Activated CD4-positive, alpha-beta memory T cell treated with anti-CD3 and anti-CD28 coated beads for 36 hours (primary cell): ENCODE results near the gene SLC26A9. TPM values are rescaled to one million over a fixed set of nuclear protein-coding genes. Genes with fewer than 3 reads are reported as not detected.

ENCODE experiments used
- CTCF ChIA-PET: fragments of 350-600 bp; sonication (Branson Sonifier 250); formaldehyde crosslinking; loops from one replicate; lab custom pipeline; 2021; ENCODE audit warnings: antibody characterized with exemption, inconsistent platforms; lab: Charles Lee
- POLR2A ChIA-PET: fragments of 350-600 bp; sonication (Branson Sonifier 250); formaldehyde crosslinking; loops from one replicate; lab custom pipeline; 2021; ENCODE audit warnings: antibody characterized with exemption; lab: Charles Lee
- DNase-seq: peaks from one replicate; pipeline ENCODE4 v3.0.0-alpha.2; 2020
- H3K27ac Mint-ChIP-seq: one replicate; pipeline ENCODE4 v1.8.0; 2021; ENCODE audit warnings: mixed read lengths
- H3K27me3 Mint-ChIP-seq: one replicate; pipeline ENCODE4 v1.8.0; 2021; ENCODE audit warnings: mixed read lengths
- H3K36me3 Mint-ChIP-seq: one replicate; pipeline ENCODE4 v1.8.0; 2021; ENCODE audit warnings: mixed read lengths
- H3K4me1 Mint-ChIP-seq: one replicate; pipeline ENCODE4 v1.8.0; 2021; ENCODE audit warnings: low read depth, mixed read lengths
- H3K4me3 Mint-ChIP-seq: one replicate; pipeline ENCODE4 v1.8.0; 2021; ENCODE audit warnings: mild to moderate bottlenecking, mixed read lengths
- H3K9me3 Mint-ChIP-seq: one replicate; pipeline ENCODE4 v1.8.0; 2021; ENCODE audit warnings: mixed read lengths
- intact Hi-C: fragments of 100-400 bp; cut with micrococcal nuclease; formaldehyde crosslinking; loops from one replicate; pipeline ENCODE4 v1.15.1; 2023
- total RNA-seq, 2 experiments: library from RNA; stranded (reverse); gene quantifications; one replicate each; pipeline ENCODE4 v1.2.3, GENCODE V29; 2021

Gene SLC26A9
- total RNA-seq, 2 experiments from 2014 or later = not detected

DNA sequence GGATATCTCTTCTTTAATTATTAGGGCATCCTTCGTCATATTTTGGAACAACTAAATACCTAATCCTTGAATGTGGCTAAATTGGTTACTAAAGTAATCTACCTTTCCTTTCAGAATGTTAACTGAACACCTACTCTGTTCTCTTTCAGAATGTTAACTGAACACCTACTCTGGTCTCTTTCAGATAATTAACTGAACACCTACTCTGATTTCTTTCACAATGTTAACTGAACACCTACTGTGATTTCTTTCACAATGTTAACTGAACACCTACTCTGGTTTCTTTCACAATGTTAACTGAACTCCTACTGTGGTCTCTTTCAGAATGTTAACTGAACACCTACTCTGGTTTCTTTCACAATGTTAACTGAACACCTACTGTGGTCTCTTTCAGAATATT, 38.0 kb upstream of the SLC26A9 start:
- no peaks in the 10 kb centered on the region for H3K4me1 Mint-ChIP-seq
- peaks cover 6% of the 10 kb centered on the region for H3K9me3 Mint-ChIP-seq
- DNase-seq = no peak
- H3K4me3 Mint-ChIP-seq = no peak overlapping the region
- ChIA-PET CTCF (interaction anchor here (5.7 to 7.6 kb wide), 3 partner anchors 62 to 190 kb away, joined by 97 to 248 read pairs (median 230); no protein-coding TSS in a partner anchor), POLR2A (no interaction called here)
- H3K36me3 Mint-ChIP-seq = no peaks in the 10 kb centered on the region
- H3K27ac Mint-ChIP-seq = no peak overlapping the region
- intact Hi-C loops = no loop called here
- H3K27me3 Mint-ChIP-seq = peaks cover 2% of the 10 kb centered on the region

DNA sequence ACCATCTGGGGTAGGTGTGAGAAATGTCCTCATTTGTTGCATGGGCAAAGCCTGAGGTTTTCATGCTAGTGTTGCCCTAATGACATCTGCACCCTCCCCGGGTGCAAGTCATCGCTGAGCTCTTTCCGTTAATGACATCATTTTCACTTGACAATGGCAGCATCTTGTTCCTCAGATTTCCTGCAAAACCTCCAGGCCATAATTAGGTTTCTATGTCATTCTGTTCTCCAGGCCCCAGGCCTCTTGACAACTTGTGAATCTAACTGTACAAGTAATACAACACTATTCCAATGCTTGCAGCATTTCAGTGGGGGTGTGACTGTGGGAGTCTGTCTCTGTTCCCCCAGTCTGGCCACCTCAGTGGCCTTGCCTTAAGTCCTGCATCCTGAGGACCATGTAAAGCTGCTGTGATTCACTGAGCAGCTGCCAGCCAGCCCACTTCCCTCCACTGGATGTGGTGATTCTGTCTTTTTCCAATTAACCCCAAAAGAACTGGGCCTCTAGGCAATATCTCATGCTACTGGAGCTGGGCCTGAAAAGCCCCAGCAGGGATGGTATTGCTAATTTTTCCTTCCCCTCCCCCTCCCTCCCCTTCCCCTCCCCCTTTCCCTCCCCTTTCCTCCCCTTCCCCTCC, 37.1 kb upstream of the SLC26A9 start:
- intact Hi-C loops = no loop called here
- peaks cover 2% of the 10 kb centered on the region for H3K27me3 Mint-ChIP-seq
- H3K9me3 Mint-ChIP-seq = peaks cover 6% of the 10 kb centered on the region
- POLR2A ChIA-PET = no interaction called here
- CTCF ChIA-PET = interaction anchor here (1.0 to 6.3 kb wide), 4 partner anchors 11 to 321 kb away, joined by 3 to 248 read pairs (median 177); no protein-coding TSS in a partner anchor
- no peaks in the 10 kb centered on the region for H3K4me1 Mint-ChIP-seq
- H3K36me3 Mint-ChIP-seq = no peaks in the 10 kb centered on the region
- no peak for DNase-seq
- no peak overlapping the region for H3K4me3 Mint-ChIP-seq
- H3K27ac Mint-ChIP-seq = no peak overlapping the region

DNA sequence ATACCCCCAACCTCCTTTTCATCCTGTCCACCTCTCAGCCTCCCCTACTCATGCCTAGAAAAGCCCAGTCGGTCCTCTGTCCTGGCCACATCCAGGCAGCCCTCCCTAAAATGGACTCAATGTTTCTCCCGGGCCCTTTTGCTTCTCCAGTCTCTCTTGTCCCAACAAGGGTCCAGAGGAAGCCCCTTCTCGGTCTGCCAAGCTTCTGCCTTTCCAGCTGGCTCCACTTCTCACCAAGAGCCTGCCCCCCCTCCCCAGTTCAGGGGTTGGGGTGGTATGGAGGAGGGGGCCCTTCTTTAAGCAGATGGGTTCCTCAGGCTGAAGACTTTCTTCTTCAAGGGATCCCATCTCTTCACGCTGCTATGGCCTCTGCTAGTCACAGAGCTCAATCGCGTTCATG, 36.0 kb upstream of the SLC26A9 start:
- POLR2A ChIA-PET = no interaction called here
- CTCF ChIA-PET = interaction anchor here (0.6 to 6.3 kb wide), 8 partner anchors 12 to 320 kb away, joined by 3 to 248 read pairs (median 34); no protein-coding TSS in a partner anchor
- peaks cover 6% of the 10 kb centered on the region for H3K9me3 Mint-ChIP-seq
- intact Hi-C loops = no loop called here
- H3K4me1 Mint-ChIP-seq = no peaks in the 10 kb centered on the region
- H3K27ac Mint-ChIP-seq = no peak overlapping the region
- H3K27me3 Mint-ChIP-seq = peaks cover 2% of the 10 kb centered on the region
- H3K4me3 Mint-ChIP-seq = no peak overlapping the region
- H3K36me3 Mint-ChIP-seq = no peaks in the 10 kb centered on the region
- no peak for DNase-seq

DNA sequence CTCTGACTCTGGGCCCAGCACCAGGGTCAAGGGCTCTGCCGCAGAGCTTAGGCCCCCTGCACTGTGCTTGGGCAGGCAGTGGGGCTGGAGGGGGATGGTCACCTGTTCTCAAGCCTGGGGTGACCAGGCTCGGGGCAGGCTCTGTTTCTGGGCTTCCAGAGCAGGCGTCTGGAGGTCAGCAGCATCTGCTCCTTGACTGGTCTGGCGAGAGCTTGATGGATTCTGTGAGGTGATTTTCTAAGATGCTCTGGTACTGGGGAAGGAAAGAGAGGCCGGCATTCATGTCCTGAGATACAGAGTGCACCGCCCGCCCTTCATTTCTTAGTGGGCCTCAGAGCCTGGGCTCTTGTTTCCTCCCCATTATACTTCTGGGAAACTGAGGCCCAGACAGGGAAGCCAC, 35.4 kb upstream of the SLC26A9 start:
- no peak for DNase-seq
- Mint-ChIP-seq H3K4me1 (no peaks in the 10 kb centered on the region), H3K36me3 (no peaks in the 10 kb centered on the region), H3K27me3 (peaks cover 2% of the 10 kb centered on the region), H3K9me3 (peaks cover 6% of the 10 kb centered on the region), H3K27ac (no peak overlapping the region), H3K4me3 (no peak overlapping the region)
- intact Hi-C loops = no loop called here
- ChIA-PET CTCF (interaction anchor here (1.3 to 6.3 kb wide), 12 partner anchors 8 to 319 kb away, joined by 3 to 248 read pairs (median 34); no protein-coding TSS in a partner anchor), POLR2A (no interaction called here)

DNA sequence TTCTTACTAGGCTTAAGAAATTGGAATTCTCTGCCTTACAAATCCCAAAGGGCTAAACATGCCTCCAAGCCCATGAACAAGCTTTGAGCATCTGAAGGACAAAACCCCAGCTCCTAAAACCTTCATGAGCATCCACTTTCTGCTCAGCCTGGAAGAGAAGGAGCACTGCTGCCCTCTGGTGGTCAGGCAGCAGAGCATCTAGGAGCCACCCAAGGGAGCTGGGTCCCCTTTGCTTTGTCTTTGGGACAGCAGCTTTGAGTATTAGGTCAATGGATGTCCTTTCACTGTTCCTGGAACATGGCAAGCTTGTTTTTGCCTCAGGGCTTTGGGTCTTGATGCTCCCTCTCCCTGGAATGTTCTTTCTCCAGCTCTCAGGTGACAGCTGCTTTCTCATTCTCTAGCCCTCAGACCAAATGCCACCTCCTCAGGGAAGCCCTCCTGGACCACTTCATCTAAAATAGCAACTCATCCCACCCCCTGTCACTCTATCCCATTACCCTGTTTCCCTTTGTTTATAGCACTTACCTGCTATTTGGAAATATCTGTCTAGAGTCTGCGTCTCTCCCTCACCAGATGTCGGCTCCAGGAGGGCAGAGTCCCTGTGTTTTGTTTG, 34.3 kb upstream of the SLC26A9 start:
- no peaks in the 10 kb centered on the region for H3K4me1 Mint-ChIP-seq
- peaks cover 6% of the 10 kb centered on the region for H3K9me3 Mint-ChIP-seq
- peak; percentile 82 for DNase-seq
- H3K27me3 Mint-ChIP-seq = peaks cover 2% of the 10 kb centered on the region
- H3K4me3 Mint-ChIP-seq = no peak overlapping the region
- intact Hi-C loops = loop anchor here (1.0 kb wide), 3 partner anchors 58 to 318 kb away; no protein-coding TSS in a partner anchor
- no peak overlapping the region for H3K27ac Mint-ChIP-seq
- no peaks in the 10 kb centered on the region for H3K36me3 Mint-ChIP-seq
- ChIA-PET CTCF (interaction anchor here (0.5 to 6.3 kb wide), 86 partner anchors 9 to 563 kb away, joined by 3 to 248 read pairs (median 5); partner anchors contain the start of genes ELK4, PM20D1, RAB29 and SLC26A9), POLR2A (interaction anchor here (0.8 to 1.9 kb wide), 2 partner anchors 60 to 186 kb away, joined by 3 to 9 read pairs; no protein-coding TSS in a partner anchor)

DNA sequence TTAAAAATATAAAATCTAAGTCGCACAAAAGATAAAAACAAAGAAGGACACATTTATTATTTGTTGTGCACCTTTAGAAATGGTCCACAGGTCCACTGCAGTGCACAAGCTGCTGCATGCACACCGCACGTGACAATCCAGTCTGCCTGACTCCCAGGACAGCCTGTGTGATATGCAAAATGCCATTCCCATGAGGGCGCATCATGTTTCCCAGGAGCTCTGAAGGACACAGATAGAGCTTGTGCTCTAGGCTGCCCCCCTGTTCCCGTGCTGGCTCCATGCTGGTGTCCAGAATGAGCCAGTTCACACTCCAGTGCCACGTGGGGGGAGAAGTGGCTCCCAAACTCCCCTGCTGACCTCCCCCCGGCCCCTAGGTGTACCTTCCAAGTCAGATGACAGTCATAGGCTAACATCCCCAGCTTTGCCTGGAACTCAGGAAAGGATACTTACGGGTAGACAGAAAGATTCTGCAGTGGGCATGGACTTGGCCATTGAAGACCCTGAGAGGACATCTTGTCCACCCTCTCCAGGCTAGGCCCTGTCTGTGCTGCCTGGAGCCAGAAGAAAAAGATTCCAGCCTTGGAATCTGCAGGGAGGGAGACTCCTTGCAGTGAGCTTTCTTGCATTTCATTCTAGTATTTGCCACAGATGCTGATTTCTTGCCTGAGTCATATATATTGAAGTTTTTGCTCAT, 33.6 kb upstream of the SLC26A9 start:
- ChIA-PET POLR2A (interaction anchor here (0.8 to 1.9 kb wide), 2 partner anchors 60 to 185 kb away, joined by 3 to 9 read pairs; no protein-coding TSS in a partner anchor), CTCF (interaction anchor here (0.6 to 6.3 kb wide), 77 partner anchors 9 to 564 kb away, joined by 3 to 248 read pairs (median 5); partner anchors contain the start of genes ELK4, PM20D1, RAB29 and SLC26A9)
- intact Hi-C loops = loop anchor here (1.0 kb wide), 3 partner anchors 58 to 318 kb away; no protein-coding TSS in a partner anchor

DNA sequence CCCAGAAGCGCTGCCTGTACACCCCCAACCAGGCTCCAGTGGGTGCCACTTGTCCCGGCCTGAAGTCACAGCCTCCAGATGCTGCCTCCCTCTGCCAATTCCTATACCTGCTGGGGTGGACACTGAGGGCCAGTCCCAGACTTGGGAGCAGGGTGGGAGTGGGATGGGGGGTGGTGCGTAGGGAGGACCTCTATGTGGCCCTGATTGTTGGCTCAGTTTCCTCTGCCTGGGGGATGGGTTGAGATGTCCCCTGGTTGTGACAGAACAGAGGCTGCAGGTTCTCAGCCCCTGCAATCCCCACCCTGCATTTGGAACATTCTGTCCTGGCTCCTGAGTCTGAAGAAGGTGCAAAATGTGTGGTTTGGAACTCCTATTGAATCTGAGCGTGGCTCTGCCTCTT, 32.8 kb upstream of the SLC26A9 start:
- H3K27me3 Mint-ChIP-seq = peaks cover 2% of the 10 kb centered on the region
- ChIA-PET CTCF (interaction anchor here (1.8 to 6.3 kb wide), 5 partner anchors 56 to 316 kb away, joined by 7 to 248 read pairs (median 124); partner anchors contain the start of gene PM20D1), POLR2A (interaction anchor here (1.9 kb wide), 1 partner anchor 184 kb away, joined by 9 read pairs; no protein-coding TSS in a partner anchor)
- no peak for DNase-seq
- intact Hi-C loops = no loop called here
- H3K36me3 Mint-ChIP-seq = no peaks in the 10 kb centered on the region
- no peak overlapping the region for H3K4me3 Mint-ChIP-seq
- H3K27ac Mint-ChIP-seq = no peak overlapping the region
- H3K9me3 Mint-ChIP-seq = no peaks in the 10 kb centered on the region
- H3K4me1 Mint-ChIP-seq = no peaks in the 10 kb centered on the region

More for the DNA sequence above, 33.6 kb upstream of the SLC26A9 start:
- Mint-ChIP-seq H3K27ac (no peak overlapping the region), H3K36me3 (no peaks in the 10 kb centered on the region), H3K4me1 (no peaks in the 10 kb centered on the region), H3K9me3 (peaks cover 1% of the 10 kb centered on the region), H3K27me3 (peaks cover 2% of the 10 kb centered on the region), H3K4me3 (no peak overlapping the region)
- DNase-seq = no peak

DNA sequence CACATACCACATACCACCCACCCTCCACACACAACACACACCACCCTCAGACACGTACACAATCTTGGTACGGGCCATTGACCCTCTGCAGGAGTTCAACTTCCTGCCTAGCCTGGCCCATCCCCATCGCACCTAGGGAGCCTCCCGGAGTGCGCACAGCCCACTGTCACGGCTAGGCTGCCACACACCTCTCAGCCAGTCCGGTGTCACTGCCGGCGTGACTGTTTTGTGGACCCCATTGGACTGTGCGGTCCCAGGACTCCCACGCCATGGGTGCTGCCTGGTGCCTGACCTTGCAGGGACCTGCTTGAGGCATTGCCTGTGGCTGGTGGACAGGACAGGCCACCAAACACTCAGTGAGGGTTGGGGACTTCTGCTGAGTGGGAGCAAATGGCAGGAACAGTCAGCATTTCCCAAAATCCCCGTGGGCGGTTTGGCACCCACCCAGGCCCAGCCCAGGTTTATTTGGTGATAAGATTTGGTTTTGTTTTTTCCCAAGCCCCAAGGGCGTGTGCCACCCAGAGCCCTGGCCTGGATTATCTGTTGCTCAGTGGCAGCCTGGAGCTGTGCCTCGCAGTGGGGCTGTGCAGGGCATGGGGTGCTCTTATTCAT, 32.2 kb upstream of the SLC26A9 start:
- Mint-ChIP-seq H3K4me1 (no peaks in the 10 kb centered on the region), H3K27me3 (peaks cover 2% of the 10 kb centered on the region), H3K9me3 (no peaks in the 10 kb centered on the region), H3K36me3 (no peaks in the 10 kb centered on the region), H3K27ac (no peak overlapping the region), H3K4me3 (no peak overlapping the region)
- DNase-seq = no peak
- ChIA-PET CTCF (interaction anchor here (2.9 to 6.3 kb wide), 4 partner anchors 56 to 316 kb away, joined by 51 to 248 read pairs (median 177); no protein-coding TSS in a partner anchor), POLR2A (no interaction called here)
- intact Hi-C loops = no loop called here

DNA sequence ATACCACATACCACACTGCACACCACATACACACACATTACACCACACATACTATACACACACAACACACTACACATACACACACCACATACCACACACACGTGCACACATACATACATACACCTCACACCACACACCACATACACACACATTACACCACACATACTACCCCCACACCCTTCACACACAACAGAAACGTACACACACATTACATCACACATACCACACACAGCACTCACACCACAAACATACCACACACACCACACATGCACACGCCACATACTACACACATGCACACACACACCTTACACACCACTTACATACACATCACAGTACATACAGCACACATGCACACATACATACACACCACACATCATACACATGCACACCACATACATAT, 31.5 kb upstream of the SLC26A9 start:
- Mint-ChIP-seq H3K9me3 (no peaks in the 10 kb centered on the region), H3K27ac (no peak overlapping the region), H3K4me3 (no peak overlapping the region), H3K27me3 (peaks cover 2% of the 10 kb centered on the region), H3K36me3 (no peaks in the 10 kb centered on the region), H3K4me1 (no peaks in the 10 kb centered on the region)
- no peak for DNase-seq
- CTCF ChIA-PET = no interaction called here
- POLR2A ChIA-PET = no interaction called here
- intact Hi-C loops = no loop called here

DNA sequence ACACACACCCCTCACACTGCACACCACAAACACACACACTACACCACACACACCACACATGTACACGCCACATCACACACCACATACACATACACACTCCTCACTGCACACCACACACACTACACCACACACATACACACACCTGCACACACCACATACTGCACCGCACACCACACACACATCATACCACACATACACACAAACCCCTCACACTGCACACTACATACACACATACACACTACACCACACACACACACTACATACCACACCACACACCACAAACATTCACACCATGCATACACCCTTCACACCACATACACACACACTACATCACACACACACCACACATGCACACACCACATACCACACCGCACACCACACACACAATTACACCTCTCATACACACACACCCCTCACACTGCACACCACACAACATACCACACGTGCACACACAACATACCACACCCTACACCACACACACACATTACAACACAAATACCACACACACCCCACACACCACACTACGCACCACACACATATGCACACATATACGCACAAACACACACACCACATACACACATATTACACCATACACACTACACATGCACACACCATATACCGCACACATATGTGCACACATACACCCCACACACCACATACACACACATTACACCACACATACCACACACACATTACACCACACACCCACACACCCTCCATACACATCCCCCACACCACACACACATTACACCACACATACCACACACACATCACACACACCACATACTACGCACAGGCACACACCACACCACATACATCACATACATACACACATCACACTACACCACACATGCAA, 30.3 kb upstream of the SLC26A9 start:
- H3K27ac Mint-ChIP-seq = no peak overlapping the region
- peaks cover 2% of the 10 kb centered on the region for H3K27me3 Mint-ChIP-seq
- no peaks in the 10 kb centered on the region for H3K36me3 Mint-ChIP-seq
- no peak for DNase-seq
- CTCF ChIA-PET = no interaction called here
- no peaks in the 10 kb centered on the region for H3K9me3 Mint-ChIP-seq
- no peak overlapping the region for H3K4me3 Mint-ChIP-seq
- H3K4me1 Mint-ChIP-seq = no peaks in the 10 kb centered on the region
- POLR2A ChIA-PET = no interaction called here
- intact Hi-C loops = no loop called here
